SK-N-SH (cell line): ENCODE measurements around the gene SEMA6C.

Source experiments
- CTCF ChIP-seq: fragments of 200-600 bp; sonication (generic); IDR thresholded peaks from 2 replicates; pipeline ENCODE4 v1.6.1; 2017; ENCODE audit warnings: antibody characterized with exemption, mild to moderate bottlenecking, moderate library complexity
- EP300 ChIP-seq, 2 experiments: IDR thresholded peaks; 2 replicates each; pipeline versions ENCODE4 v1.4.0 to v1.6.1; 2012; ENCODE audit warnings: borderline replicate concordance in 1 of 2, low read depth in 1 of 2, low read length in 1 of 2
- FOSL2 ChIP-seq: IDR thresholded peaks from 2 replicates; pipeline ENCODE4 v1.4.0; 2012; ENCODE audit warnings: low read depth, mild to moderate bottlenecking, moderate library complexity, borderline replicate concordance
- FOXM1 ChIP-seq: IDR thresholded peaks from 2 replicates; pipeline ENCODE4 v1.4.0; 2012; ENCODE audit warnings: low read depth, mild to moderate bottlenecking
- GATA2 ChIP-seq: sonication (generic); formaldehyde crosslinking; IDR thresholded peaks from 2 replicates; pipeline ENCODE4 v1.5.0; 2020; ENCODE audit warnings: mild to moderate bottlenecking, missing genetic modification reagents
- MAX ChIP-seq: IDR thresholded peaks from 2 replicates; pipeline ENCODE4 v1.4.0; 2012; ENCODE audit warnings: low read depth
- NFIC ChIP-seq: IDR thresholded peaks from 2 replicates; pipeline ENCODE4 v1.4.0; 2012; ENCODE audit warnings: borderline replicate concordance
- POLR2AphosphoS5 ChIP-seq: IDR thresholded peaks from 2 replicates; pipeline ENCODE4 v1.6.1; 2012; ENCODE audit warnings: low read depth, low read length
- RFX5 ChIP-seq: IDR thresholded peaks from 2 replicates; pipeline ENCODE4 v1.6.1; 2012; ENCODE audit warnings: mild to moderate bottlenecking, improper control_type of control experiment, low read length
- SMC3 ChIP-seq: IDR thresholded peaks from 2 replicates; pipeline ENCODE4 v1.6.1; 2012; ENCODE audit warnings: low read depth, low read length, improper control_type of control experiment
- TAF1 ChIP-seq: IDR thresholded peaks from 2 replicates; pipeline ENCODE4 v1.6.1; 2012; ENCODE audit warnings: low read depth, mild to moderate bottlenecking, low read length, moderate library complexity, borderline replicate concordance
- TEAD4 ChIP-seq: IDR thresholded peaks from 2 replicates; pipeline ENCODE4 v1.4.0; 2012; ENCODE audit warnings: mild to moderate bottlenecking, borderline replicate concordance; ENCODE audit not compliant: insufficient read depth
- USF2 ChIP-seq: fragments of 150-350 bp; IDR thresholded peaks from 2 replicates; pipeline ENCODE4 v1.6.1; 2017; ENCODE audit warnings: antibody characterized with exemption, low read length, low read depth, borderline replicate concordance
- ZBTB33 ChIP-seq: IDR thresholded peaks from 2 replicates; pipeline ENCODE4 v1.4.0; 2012; ENCODE audit warnings: low read depth, borderline replicate concordance

GRCh38 chr1:151128800-151129199, 17.6 kb downstream of the SEMA6C start:
- no peak for TF ChIP-seq EP300 (IDR thresholded peaks at IDR 0.05; ENCODE audit: borderline replicate concordance in 1 of 2, low read depth in 1 of 2, low read length in 1 of 2)
- no peak for TF ChIP-seq TAF1
- no peak for TF ChIP-seq CTCF
- no peak for TF ChIP-seq MAX
- TF ChIP-seq ZBTB33 = no peak
- no peak for TF ChIP-seq NFIC
- TF ChIP-seq USF2 = no peak
- TF ChIP-seq POLR2AphosphoS5 = no peak
- no peak for TF ChIP-seq FOSL2
- no peak for TF ChIP-seq SMC3
- no peak for TF ChIP-seq GATA2 (CRISPR knock-in tag)
- TF ChIP-seq TEAD4 = no peak
- no peak for TF ChIP-seq FOXM1
- TF ChIP-seq RFX5 = no peak
